CD4-positive, alpha-beta T cell treated with Interferon gamma for 1 hour (primary cell): ENCODE measurements around the gene NR1H4.
"Not testable (repeated sequence)": the region's sequence is repeated elsewhere in the genome, so short reads cannot be mapped to it uniquely, and the experiment has no call there.

Experiments used
- DNase-seq: peaks from one replicate; pipeline ENCODE4 v3.0.0-alpha.2; 2020

Gene NR1H4

GRCh38 chr12:100518376-100518775 lies 44.7 kb downstream of the NR1H4 start:
- DNase-seq: no peak

- DNase-seq: no peak
Observed at GRCh38 chr12:100520048-100520769, 46.5 kb downstream of the NR1H4 start.

GRCh38 chr12:100521958-100522357 lies 48.3 kb downstream of the NR1H4 start:
- no peak for DNase-seq

GRCh38 chr12:100528034-100528433 lies 54.4 kb downstream of the NR1H4 start:
- no peak for DNase-seq

- DNase-seq: no peak
Observed at GRCh38 chr12:100528471-100529127, 54.9 kb downstream of the NR1H4 start.

- no peak for DNase-seq
Observed at GRCh38 chr12:100529756-100530350, 56.2 kb downstream of the NR1H4 start.

- no peak for DNase-seq
Observed at GRCh38 chr12:100533376-100533775, 59.7 kb downstream of the NR1H4 start.

GRCh38 chr12:100534625-100535227 lies 61.1 kb downstream of the NR1H4 start:
- no peak for DNase-seq

GRCh38 chr12:100539202-100539601 lies 65.5 kb downstream of the NR1H4 start:
- no peak for DNase-seq

- no peak for DNase-seq
Observed at GRCh38 chr12:100544165-100544564, 70.5 kb downstream of the NR1H4 start.

- no peak for DNase-seq
Observed at GRCh38 chr12:100545092-100545491, 71.4 kb downstream of the NR1H4 start.

GRCh38 chr12:100553936-100554335 lies 80.3 kb downstream of the NR1H4 start:
- DNase-seq: no peak

- DNase-seq: no peak
Observed at GRCh38 chr12:100554608-100555077, 81.0 kb downstream of the NR1H4 start.

- DNase-seq: no peak
Observed at GRCh38 chr12:100555722-100556121, 82.1 kb downstream of the NR1H4 start.

GRCh38 chr12:100557357-100557756 lies 83.7 kb downstream of the NR1H4 start:
- DNase-seq: no peak

- not testable (repeated sequence) for DNase-seq
Observed at GRCh38 chr12:100559261-100559660, 85.6 kb downstream of the NR1H4 start.

GRCh38 chr12:100564090-100564489 lies 90.4 kb downstream of the NR1H4 start:
- DNase-seq: no peak

GRCh38 chr12:100564905-100565467 lies 91.3 kb downstream of the NR1H4 start:
- no peak for DNase-seq

GRCh38 chr12:100565987-100566545 lies 92.4 kb downstream of the NR1H4 start:
- DNase-seq: no peak

GRCh38 chr12:100566887-100567637 lies 93.4 kb downstream of the NR1H4 start:
- DNase-seq: peak; percentile 28

GRCh38 chr12:100567945-100568344 lies 94.3 kb downstream of the NR1H4 start:
- no peak for DNase-seq

- DNase-seq: no peak
Observed at GRCh38 chr12:100572184-100572583, 98.5 kb downstream of the NR1H4 start.
